IMR-90 (cell line): ENCODE data around the gene UTY. TPM values are rescaled to one million over a fixed set of nuclear protein-coding genes. Genes with fewer than 3 reads are reported as not detected.

Experiments used
- ATAC-seq: fragments of 200-7000 bp; cut with Tn5 transposase; 2 replicates; pipeline ENCODE4 v1.9.1; 2020; ENCODE audit warnings: low read depth, mild to moderate bottlenecking, moderate library complexity
- BruUV-seq: library from RNA; stranded (reverse); fragments of 400-500 nt; replicated peaks from 2 replicates; lab custom pipeline; 2021; lab: Mats Ljungman, UMichigan
- CTCF ChIA-PET: fragments of 300-600 bp; formaldehyde crosslinking; extraction: SDS; loops from one replicate; lab custom pipeline; 2021; ENCODE audit warnings: antibody characterized with exemption; lab: Yijun Ruan, JAX
- POLR2A ChIA-PET: fragments of 300-600 bp; sonication (Branson Sonifier 250); formaldehyde crosslinking; loops from one replicate; lab custom pipeline; 2022; ENCODE audit warnings: antibody characterized with exemption; ENCODE audit not compliant: unreplicated experiment; lab: Charles Lee
- DNase-seq: peaks from one replicate; pipeline ENCODE4 v3.0.0; 2013
- H2AFZ ChIP-seq: replicated peaks from 2 replicates; pipeline ENCODE3; 2013; ENCODE audit warnings: low read length, mild to moderate bottlenecking; ENCODE audit not compliant: poor library complexity
- H2AK5ac ChIP-seq: 2 replicates; pipeline ENCODE4 v1.6.1; 2013; ENCODE audit warnings: low read depth, low read length, inconsistent platforms
- H2AK9ac ChIP-seq: replicated peaks from 2 replicates; pipeline ENCODE3; 2013; ENCODE audit warnings: mild to moderate bottlenecking, low read depth, low read length, moderate library complexity; ENCODE audit not compliant: poor library complexity
- H2BK120ac ChIP-seq: 2 replicates; pipeline ENCODE4 v1.6.1; 2013; ENCODE audit warnings: low read depth, low read length, inconsistent platforms
- H2BK15ac ChIP-seq: 3 replicates; pipeline ENCODE4 v1.6.1; 2013; ENCODE audit warnings: low read depth, low read length, inconsistent platforms
- H2BK20ac ChIP-seq: 2 replicates; pipeline ENCODE4 v1.6.1; 2013; ENCODE audit warnings: low read depth, mild to moderate bottlenecking, inconsistent platforms, low read length, moderate library complexity
- H2BK5ac ChIP-seq: 2 replicates; pipeline ENCODE4 v1.6.1; 2013; ENCODE audit warnings: mild to moderate bottlenecking, low read depth, low read length, inconsistent platforms; ENCODE audit not compliant: poor library complexity, severe bottlenecking
- H3K14ac ChIP-seq: replicated peaks from 2 replicates; pipeline ENCODE4 v1.6.1; 2013; ENCODE audit warnings: low read depth, low read length, inconsistent platforms
- H3K18ac ChIP-seq: 2 replicates; pipeline ENCODE4 v1.6.1; 2013; ENCODE audit warnings: low read depth, low read length, control low read depth
- H3K23ac ChIP-seq: 2 replicates; pipeline ENCODE4 v1.6.1; 2013; ENCODE audit warnings: low read depth, low read length, inconsistent platforms
- H3K27ac ChIP-seq: 2 replicates; pipeline ENCODE4 v1.5.1; 2013; ENCODE audit warnings: mild to moderate bottlenecking, control low read depth, low read length; ENCODE audit not compliant: insufficient read depth
- H3K27me3 ChIP-seq: 2 replicates; pipeline ENCODE4 v1.6.1; 2013; ENCODE audit warnings: low read length; ENCODE audit not compliant: control insufficient read depth, insufficient read depth
- H3K36me3 ChIP-seq: 2 replicates; pipeline ENCODE4 v1.6.1; 2013; ENCODE audit warnings: low read length, mixed read lengths; ENCODE audit not compliant: control insufficient read depth, insufficient read depth
- H3K4ac ChIP-seq: 2 replicates; pipeline ENCODE4 v1.6.1; 2013; ENCODE audit warnings: low read depth, low read length, inconsistent platforms
- H3K4me1 ChIP-seq: 2 replicates; pipeline ENCODE4 v1.6.1; 2013; ENCODE audit warnings: low read length, mixed read lengths; ENCODE audit not compliant: control insufficient read depth, insufficient read depth
- H3K4me2 ChIP-seq: 2 replicates; pipeline ENCODE4 v1.6.1; 2013; ENCODE audit warnings: low read depth, mild to moderate bottlenecking, control low read depth, low read length, moderate library complexity
- H3K4me3 ChIP-seq: 2 replicates; pipeline ENCODE4 v1.5.1; 2013; ENCODE audit warnings: low read depth, mild to moderate bottlenecking, control low read depth, low read length, moderate library complexity; ENCODE audit not compliant: insufficient read depth
- H3K56ac ChIP-seq: 2 replicates; pipeline ENCODE4 v1.6.1; 2013; ENCODE audit warnings: low read length, inconsistent platforms; ENCODE audit not compliant: insufficient read depth; ENCODE audit errors: extremely low read depth
- H3K79me1 ChIP-seq, 2 experiments: 2 replicates each; pipeline ENCODE4 v1.6.1; 2013; ENCODE audit warnings: low read length in 2 of 2, inconsistent platforms in 1 of 2, low read depth in 1 of 2
- H3K9ac ChIP-seq: 2 replicates; pipeline ENCODE4 v1.6.1; 2013; ENCODE audit warnings: low read depth, low read length, control low read depth
- H3K9me1 ChIP-seq: 2 replicates; pipeline ENCODE4 v1.6.1; 2013; ENCODE audit warnings: low read length, inconsistent platforms; ENCODE audit not compliant: insufficient read depth
- H3K9me3 ChIP-seq: 2 replicates; pipeline ENCODE4 v1.6.1; 2013; ENCODE audit warnings: low read length; ENCODE audit not compliant: control insufficient read depth, insufficient read depth
- H4K20me1 ChIP-seq: 2 replicates; pipeline ENCODE4 v1.6.1; 2013; ENCODE audit warnings: low read length, inconsistent platforms; ENCODE audit not compliant: insufficient read depth
- H4K5ac ChIP-seq: 2 replicates; pipeline ENCODE4 v1.6.1; 2013; ENCODE audit warnings: mild to moderate bottlenecking, low read depth, low read length, control low read depth
- H4K8ac ChIP-seq, 2 experiments: 2 replicates each; pipeline ENCODE4 v1.6.1; 2013; ENCODE audit warnings: low read depth in 2 of 2, low read length in 2 of 2, control low read depth in 1 of 2, inconsistent platforms in 1 of 2
- H4K91ac ChIP-seq: 2 replicates; pipeline ENCODE4 v1.6.1; 2013; ENCODE audit warnings: low read depth, low read length, inconsistent platforms; ENCODE audit not compliant: insufficient read depth
- BHLHE40 ChIP-seq: fragments of 150-350 bp; IDR thresholded peaks from 2 replicates; pipeline ENCODE4 v1.6.1; 2016; ENCODE audit warnings: mild to moderate bottlenecking, low read depth, low read length
- CEBPB ChIP-seq: IDR thresholded peaks from 2 replicates; pipeline ENCODE4 v1.6.1; 2012; ENCODE audit warnings: low read depth, low read length, improper control_type of control experiment
- CHD1 ChIP-seq: IDR thresholded peaks from 2 replicates; pipeline ENCODE4 v1.6.1; 2012; ENCODE audit warnings: low read depth, low read length, improper control_type of control experiment
- FOS ChIP-seq: fragments of 150-350 bp; IDR thresholded peaks from 2 replicates; pipeline ENCODE4 v1.6.1; 2016; ENCODE audit warnings: low read depth, low read length
- MAFK ChIP-seq: IDR thresholded peaks from 2 replicates; pipeline ENCODE4 v1.6.1; 2012; ENCODE audit warnings: low read depth, low read length, improper control_type of control experiment
- MAZ ChIP-seq: IDR thresholded peaks from 2 replicates; pipeline ENCODE4 v1.6.1; 2012; ENCODE audit warnings: low read depth, mild to moderate bottlenecking, low read length, improper control_type of control experiment, moderate library complexity, borderline replicate concordance
- POLR2A ChIP-seq: IDR thresholded peaks from 2 replicates; pipeline ENCODE4 v1.6.1; 2012; ENCODE audit warnings: mild to moderate bottlenecking, low read depth, low read length
- RAD21 ChIP-seq: IDR thresholded peaks from 2 replicates; pipeline ENCODE4 v1.6.1; 2012; ENCODE audit warnings: low read length, improper control_type of control experiment
- RCOR1 ChIP-seq: IDR thresholded peaks from 2 replicates; pipeline ENCODE4 v1.6.1; 2012; ENCODE audit warnings: mild to moderate bottlenecking, low read length, improper control_type of control experiment; ENCODE audit not compliant: insufficient replicate concordance
- SMC3 ChIP-seq: fragments of 150-350 bp; IDR thresholded peaks from 2 replicates; pipeline ENCODE4 v1.6.1; 2016; ENCODE audit warnings: low read depth, mild to moderate bottlenecking, antibody characterized with exemption, low read length, moderate library complexity
- WGBS, 2 experiments: methylation state at CpG; one replicate each; pipeline versions ENCODE4 v1.1.5 to v1.1.7; 2013; ENCODE audit warnings: missing lambda C conversion rate in 2 of 2; ENCODE audit not compliant: insufficient read length in 1 of 2; ENCODE audit errors: extremely low coverage in 2 of 2; 5-methylcytosine and 5-hydroxymethylcytosine counted together
- dilution Hi-C: fragments of 300-500 bp; cut with HindIII; formaldehyde crosslinking; loops from one replicate; pipeline ENCODE4 v1.14.3; 2018; ENCODE audit warnings: low sequenced_read_pairs; ENCODE audit not compliant: unreplicated experiment
- in situ Hi-C: fragments of 300-500 bp; cut with MboI; formaldehyde crosslinking; loops from 3 replicates; pipeline ENCODE4 v1.14.3; 2019; ENCODE audit warnings: low sequenced_read_pairs, inconsistent platforms, mixed read lengths
- intact Hi-C: fragments of 100-400 bp; cut with micrococcal nuclease; formaldehyde crosslinking; loops from 2 replicates; pipeline ENCODE4 v1.10.0; 2022
- polyA plus RNA-seq, 3 experiments: library from polyadenylated mRNA; depleted of rRNA; stranded (reverse); fragments of >200 nt; gene quantifications; 2 replicates each; pipeline ENCODE4 v1.2.3, GENCODE V29; 2012; ENCODE audit warnings: low replicate concordance in 1 of 3
- total RNA-seq: library from RNA; depleted of rRNA; stranded (reverse); fragments of >200 nt; gene quantifications from 2 replicates; pipeline ENCODE4 v1.2.3, GENCODE V29; 2012
- TF ChIP-seq, protein P1 (sequence below): conservative IDR thresholded peaks from 2 replicates; pipeline ENCODE4 v1.5.1; 2012; ENCODE audit warnings: mild to moderate bottlenecking, low read depth, low read length, improper control_type of control experiment
- TF ChIP-seq, protein P2 (sequence below): fragments of 150-350 bp; IDR thresholded peaks from 2 replicates; pipeline ENCODE4 v1.6.1; 2016; ENCODE audit warnings: low read depth, mild to moderate bottlenecking, low read length, moderate library complexity, borderline replicate concordance
- TF ChIP-seq, protein P3 (sequence below): fragments of 150-350 bp; IDR thresholded peaks from 2 replicates; pipeline ENCODE4 v1.6.1; 2017; ENCODE audit warnings: mild to moderate bottlenecking, antibody characterized with exemption, low read length, low read depth

UTY gene
- total and polyA plus RNA-seq, 2 of the 4 experiments (the other 2 are of a cell fraction): not detected

DNA sequence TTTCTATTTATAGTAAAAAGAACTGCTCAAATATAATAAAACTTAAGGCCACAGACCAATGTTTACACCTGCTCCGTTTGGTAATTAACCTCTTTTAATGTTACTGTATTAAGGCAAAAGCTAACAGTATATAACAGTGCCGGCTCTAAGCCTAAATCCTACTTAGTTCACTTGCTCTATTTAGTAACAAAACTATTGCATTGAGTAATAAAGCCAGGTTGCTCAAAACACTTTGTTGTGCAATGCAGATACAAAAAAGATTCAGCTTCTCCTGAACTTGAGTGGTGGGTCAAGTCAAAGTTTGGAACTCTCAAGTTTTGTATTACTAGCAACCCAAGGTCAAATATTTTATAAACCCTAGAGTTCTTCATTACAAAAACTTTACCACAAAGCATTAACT, 116.2 kb downstream of the UTY start:
- no peak overlapping the region for H3K4me3 ChIP-seq
- TF ChIP-seq, protein P1, sequence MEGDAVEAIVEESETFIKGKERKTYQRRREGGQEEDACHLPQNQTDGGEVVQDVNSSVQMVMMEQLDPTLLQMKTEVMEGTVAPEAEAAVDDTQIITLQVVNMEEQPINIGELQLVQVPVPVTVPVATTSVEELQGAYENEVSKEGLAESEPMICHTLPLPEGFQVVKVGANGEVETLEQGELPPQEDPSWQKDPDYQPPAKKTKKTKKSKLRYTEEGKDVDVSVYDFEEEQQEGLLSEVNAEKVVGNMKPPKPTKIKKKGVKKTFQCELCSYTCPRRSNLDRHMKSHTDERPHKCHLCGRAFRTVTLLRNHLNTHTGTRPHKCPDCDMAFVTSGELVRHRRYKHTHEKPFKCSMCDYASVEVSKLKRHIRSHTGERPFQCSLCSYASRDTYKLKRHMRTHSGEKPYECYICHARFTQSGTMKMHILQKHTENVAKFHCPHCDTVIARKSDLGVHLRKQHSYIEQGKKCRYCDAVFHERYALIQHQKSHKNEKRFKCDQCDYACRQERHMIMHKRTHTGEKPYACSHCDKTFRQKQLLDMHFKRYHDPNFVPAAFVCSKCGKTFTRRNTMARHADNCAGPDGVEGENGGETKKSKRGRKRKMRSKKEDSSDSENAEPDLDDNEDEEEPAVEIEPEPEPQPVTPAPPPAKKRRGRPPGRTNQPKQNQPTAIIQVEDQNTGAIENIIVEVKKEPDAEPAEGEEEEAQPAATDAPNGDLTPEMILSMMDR: no peak
- TF ChIP-seq SMC3 (no peak), RCOR1 (no peak), RAD21 (no peak), MAFK (no peak), MAZ (no peak), CEBPB (no peak), CHD1 (no peak), POLR2A (no peak), FOS (no peak), BHLHE40 (no peak)
- TF ChIP-seq, protein P2, sequence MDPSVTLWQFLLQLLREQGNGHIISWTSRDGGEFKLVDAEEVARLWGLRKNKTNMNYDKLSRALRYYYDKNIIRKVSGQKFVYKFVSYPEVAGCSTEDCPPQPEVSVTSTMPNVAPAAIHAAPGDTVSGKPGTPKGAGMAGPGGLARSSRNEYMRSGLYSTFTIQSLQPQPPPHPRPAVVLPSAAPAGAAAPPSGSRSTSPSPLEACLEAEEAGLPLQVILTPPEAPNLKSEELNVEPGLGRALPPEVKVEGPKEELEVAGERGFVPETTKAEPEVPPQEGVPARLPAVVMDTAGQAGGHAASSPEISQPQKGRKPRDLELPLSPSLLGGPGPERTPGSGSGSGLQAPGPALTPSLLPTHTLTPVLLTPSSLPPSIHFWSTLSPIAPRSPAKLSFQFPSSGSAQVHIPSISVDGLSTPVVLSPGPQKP: no peak
- TF ChIP-seq, protein P3, sequence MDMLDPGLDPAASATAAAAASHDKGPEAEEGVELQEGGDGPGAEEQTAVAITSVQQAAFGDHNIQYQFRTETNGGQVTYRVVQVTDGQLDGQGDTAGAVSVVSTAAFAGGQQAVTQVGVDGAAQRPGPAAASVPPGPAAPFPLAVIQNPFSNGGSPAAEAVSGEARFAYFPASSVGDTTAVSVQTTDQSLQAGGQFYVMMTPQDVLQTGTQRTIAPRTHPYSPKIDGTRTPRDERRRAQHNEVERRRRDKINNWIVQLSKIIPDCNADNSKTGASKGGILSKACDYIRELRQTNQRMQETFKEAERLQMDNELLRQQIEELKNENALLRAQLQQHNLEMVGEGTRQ: no peak
- H2AK9ac ChIP-seq: no peak overlapping the region
- H3K9me3 ChIP-seq: no peaks in the 10 kb centered on the region
- H2BK120ac ChIP-seq: no peak overlapping the region
- in situ Hi-C loops: no loop called here
- ChIA-PET CTCF (no interaction called here), POLR2A (no interaction called here)
- no peaks in the 10 kb centered on the region for H3K36me3 ChIP-seq
- BruUV-seq: no TSS peak
- H3K56ac ChIP-seq: no peak overlapping the region
- H4K20me1 ChIP-seq: no peaks in the 10 kb centered on the region
- H2AK5ac ChIP-seq: no peak overlapping the region
- H3K27ac ChIP-seq: no peak overlapping the region
- no peaks in the 10 kb centered on the region for H3K79me1 ChIP-seq
- H4K91ac ChIP-seq: no peak overlapping the region
- H3K27me3 ChIP-seq: no peaks in the 10 kb centered on the region
- no peak overlapping the region for H2BK15ac ChIP-seq
- H2BK20ac ChIP-seq: no peak overlapping the region
- dilution Hi-C loops: no loop called here
- H3K18ac ChIP-seq: no peak overlapping the region
- no peak overlapping the region for H3K4me2 ChIP-seq
- H4K5ac ChIP-seq: no peak overlapping the region
- no peak for ATAC-seq
- no CpG with 5 or more reads among the region's 2 CpGs for WGBS, 2 experiments
- no peak overlapping the region for H3K9ac ChIP-seq
- H4K8ac ChIP-seq: no peak overlapping the region
- H3K14ac ChIP-seq: no peak overlapping the region
- H2AFZ ChIP-seq: no peak overlapping the region
- no peaks in the 10 kb centered on the region for H3K4me1 ChIP-seq
- H3K9me1 ChIP-seq: no peaks in the 10 kb centered on the region
- H3K23ac ChIP-seq: no peak overlapping the region
- no peak overlapping the region for H2BK5ac ChIP-seq
- H3K4ac ChIP-seq: no peak overlapping the region
- intact Hi-C loops: no loop called here
- DNase-seq: no peak
